Measurements from ENCODE around the gene MANEAL.
A peak's percentile ranks its signal among the peaks of the same experiment; 100 is the strongest.
"Not testable (repeated sequence)": the region's sequence is repeated elsewhere in the genome, so short reads cannot be mapped to it uniquely, and the experiment has no call there.

MANEAL gene, protein sequence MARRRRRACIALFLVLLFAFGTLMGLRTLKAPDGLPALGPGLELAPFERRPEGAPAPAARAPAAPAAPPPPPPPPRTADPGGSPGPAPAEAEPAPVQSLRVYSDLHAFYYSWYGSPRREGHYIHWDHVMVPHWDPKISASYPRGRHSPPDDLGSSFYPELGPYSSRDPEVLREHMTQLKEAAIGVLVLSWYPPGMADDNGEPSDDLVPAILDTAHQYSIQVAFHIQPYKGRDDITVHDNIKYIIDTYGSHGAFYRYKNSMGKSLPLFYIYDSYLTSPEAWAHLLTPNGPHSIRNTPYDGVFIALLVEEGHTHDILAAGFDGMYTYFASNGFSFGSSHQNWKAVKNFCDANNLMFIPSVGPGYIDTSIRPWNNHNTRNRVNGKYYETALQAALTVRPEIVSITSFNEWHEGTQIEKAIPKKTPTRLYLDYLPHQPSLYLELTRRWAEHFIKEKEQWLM

GRCh38 chr1:37793773-37794371, at the start of gene MANEAL:
TSS of gene MANEAL (plus strand) at chr1:37793847. CDS start at chr1:37794183, 336 bp downstream.
- DNase-seq = peak; percentile 26 to 31

DNA sequence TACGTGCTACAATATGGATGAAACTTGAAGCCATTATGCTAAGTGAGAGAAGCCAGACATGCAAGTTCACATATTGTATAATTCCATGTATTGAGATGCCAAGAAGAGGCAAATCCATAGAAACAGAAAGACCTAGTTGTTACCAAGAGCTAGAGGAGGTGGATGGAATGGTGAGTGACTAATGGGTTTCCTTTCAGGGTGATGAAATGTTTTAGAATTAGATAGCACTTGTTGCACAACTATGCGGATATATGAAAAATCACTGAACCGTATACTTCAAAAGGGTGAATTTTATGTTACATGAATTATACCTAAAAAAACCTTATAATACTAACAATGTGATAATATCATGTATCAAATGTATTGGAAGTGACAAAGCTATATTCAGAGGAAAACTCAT, 46.8 kb upstream of the MANEAL start:
- DNase-seq = no peak

DNA sequence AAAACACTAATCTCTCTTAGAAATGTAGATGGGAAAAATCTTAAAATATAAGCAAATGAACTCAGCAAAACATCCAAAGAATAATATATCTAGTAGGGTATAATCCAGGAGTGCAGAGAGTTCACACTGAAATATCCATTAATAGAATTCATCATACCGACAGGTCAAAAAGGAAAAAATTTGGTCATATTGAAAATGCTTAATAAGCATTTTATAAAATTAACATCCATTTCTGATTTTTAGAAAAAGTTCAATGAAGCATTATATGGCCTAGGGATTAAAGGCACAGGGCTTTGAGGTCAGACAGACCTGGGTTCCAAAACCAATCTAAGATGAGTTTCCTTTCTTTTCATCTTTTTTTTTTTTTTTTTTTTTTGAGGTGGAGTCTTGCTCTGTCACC, 45.1 kb upstream of the MANEAL start:
- no peak for DNase-seq

DNA sequence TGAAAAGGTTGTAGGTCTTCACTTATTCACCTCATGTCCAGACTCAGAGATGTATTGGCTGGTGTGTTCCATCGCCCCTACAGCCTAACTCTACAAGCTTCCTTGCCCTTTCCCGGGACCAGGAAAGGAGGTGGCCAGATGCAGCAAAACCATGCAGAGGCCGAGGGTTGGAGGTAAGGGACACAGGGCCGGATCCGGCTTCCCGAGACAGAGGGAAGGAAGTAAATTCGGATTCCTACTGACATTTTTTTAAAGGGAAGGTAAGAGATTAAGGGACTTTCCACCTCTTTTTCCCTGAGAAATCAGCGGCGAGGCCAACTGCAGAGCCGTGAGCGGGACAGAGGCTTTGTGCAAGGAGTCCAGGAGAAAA, 41.4 kb upstream of the MANEAL start:
- no peak for DNase-seq

DNA sequence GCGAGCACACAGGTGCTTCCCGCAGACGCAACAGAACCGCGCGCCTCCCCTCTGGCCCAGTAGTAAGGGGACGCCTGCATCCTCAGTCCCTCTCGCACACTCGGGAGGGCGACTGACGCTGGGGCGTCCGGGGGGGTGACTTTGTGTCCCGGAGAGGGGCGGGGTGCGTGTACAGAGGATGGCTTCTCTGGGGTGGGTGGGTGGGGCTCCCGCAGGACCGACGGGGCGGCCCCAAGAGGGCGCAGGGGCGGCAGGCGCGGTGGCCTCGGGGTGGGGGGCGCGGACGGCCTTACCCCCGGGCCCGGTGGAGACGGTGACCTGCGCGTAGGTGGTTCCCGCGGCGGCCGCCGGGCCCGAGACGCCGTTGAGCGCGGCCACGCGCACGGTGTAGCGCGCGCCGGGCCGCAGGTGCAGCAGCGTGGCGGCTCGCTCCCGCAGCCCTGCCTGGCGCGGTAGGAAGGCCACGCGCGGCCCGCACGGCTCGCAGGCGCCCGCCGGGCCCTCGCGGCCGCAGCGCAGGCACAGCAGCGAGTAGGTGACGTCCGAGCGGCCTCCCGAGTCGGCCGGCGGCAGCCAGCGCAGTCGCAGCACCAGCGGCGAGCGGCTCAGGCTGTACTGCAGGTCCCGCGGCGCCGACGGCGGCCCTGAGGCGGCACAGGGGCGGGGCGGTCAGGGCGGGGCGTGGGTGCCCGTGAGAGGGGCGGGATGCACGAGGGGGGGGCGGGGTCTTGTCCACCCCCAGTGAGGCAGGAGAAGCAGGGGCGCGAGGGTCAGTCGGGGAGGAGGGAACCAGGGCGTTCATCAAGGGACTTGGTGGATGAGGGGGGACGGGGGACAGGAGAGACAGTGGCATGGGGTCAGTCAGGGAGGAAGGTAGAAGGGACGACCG, 40.8 kb upstream of the MANEAL start:
- no peak for DNase-seq

DNA sequence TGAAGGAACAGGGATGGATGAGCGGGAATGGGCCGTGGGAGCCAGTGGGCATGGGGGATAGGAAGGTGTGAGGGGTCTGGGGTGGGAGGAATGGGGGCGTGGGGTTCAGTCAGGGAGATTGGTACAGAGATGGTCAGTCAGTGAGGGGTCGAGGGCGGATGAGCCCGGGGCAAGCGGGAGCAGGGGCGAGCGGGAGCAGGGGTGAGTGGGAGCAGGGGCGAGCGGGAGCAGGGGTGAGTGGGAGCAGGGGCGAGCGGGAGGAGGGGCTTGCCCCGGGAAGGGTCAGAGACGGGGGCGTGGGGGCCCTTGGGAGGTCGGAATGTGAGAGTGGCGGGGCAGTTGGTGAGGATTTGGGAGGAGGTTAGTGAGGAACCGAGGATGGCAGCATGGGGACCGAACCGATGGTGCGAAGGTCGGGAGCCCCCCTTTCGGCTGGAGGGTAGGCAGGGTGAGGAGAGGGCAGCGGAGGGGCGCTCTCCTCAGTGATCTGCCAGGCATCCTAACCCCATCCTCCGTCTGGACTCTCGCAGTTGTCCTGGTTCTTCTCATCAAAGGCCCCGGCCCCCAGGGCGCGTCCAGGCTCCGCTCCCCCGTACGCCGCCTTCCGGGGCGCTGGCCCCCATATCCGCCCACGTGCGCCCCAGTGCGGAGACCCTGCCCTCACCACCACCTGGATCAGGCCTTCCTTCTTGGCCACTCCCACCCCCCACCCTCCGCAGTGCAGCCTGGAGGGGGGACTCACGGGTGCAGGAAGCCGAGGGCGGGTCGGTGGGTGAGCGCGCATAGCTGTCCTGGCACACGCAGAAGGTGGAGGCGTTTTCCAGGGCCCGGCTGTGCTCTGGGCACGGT, 40.0 kb upstream of the MANEAL start:
- DNase-seq = no peak

- DNase-seq = no peak
Measured at GRCh38 chr1:37755290-37755689, 38.4 kb upstream of the MANEAL start.

DNA sequence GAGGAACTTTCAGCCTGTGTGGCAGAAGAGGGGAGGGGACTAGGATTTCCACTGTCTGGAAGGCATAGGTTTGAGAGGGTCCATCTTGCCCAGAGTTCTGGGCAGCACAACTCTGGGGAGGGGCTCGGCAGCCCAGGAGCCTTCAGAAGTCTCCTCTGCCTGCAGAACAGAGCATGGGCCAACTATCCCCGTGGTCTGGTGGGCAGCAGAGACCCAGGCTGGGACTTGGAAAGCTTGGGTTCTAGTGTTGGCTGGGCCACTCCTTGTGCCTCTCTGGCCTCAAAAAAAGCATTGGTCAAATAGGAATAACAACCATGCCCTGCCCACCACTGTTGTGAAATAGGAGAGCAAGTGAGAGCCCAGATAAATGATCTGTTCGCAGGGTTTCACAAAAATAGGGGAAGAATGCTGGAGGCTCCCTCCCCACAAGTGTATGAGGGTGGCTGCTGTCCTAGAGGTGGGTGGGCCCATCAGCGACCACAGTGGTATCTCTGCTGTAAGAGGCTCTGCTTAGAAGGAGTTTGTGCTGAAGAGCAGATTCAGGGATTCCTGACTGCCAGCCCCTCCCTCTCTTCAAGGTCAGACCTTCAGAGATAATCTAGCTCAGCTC, 37.6 kb upstream of the MANEAL start:
- DNase-seq = no peak

DNA sequence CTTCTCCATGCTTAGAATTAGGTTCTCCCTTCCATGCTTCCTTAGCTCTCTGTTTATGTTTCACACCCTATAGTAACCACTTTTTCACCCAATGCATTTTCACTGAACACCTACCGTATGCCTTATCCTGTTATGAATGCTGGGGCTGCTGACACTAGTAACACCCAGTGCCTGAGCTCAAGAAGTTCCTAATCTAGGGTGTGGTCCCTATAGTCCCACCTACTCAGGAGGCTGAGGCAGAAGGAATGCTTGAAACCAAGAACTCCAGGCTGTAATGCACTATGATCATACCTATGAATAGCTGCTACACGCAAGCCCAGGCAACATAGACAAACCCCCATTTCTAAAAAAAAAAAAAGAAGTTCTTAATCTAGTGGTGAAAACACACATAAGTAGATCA, 34.2 kb upstream of the MANEAL start:
- DNase-seq = no peak

- DNase-seq = no peak
Measured at GRCh38 chr1:37761416-37762095, 32.1 kb upstream of the MANEAL start.

- no peak for DNase-seq
Measured at GRCh38 chr1:37762516-37762915, 31.1 kb upstream of the MANEAL start.

DNA sequence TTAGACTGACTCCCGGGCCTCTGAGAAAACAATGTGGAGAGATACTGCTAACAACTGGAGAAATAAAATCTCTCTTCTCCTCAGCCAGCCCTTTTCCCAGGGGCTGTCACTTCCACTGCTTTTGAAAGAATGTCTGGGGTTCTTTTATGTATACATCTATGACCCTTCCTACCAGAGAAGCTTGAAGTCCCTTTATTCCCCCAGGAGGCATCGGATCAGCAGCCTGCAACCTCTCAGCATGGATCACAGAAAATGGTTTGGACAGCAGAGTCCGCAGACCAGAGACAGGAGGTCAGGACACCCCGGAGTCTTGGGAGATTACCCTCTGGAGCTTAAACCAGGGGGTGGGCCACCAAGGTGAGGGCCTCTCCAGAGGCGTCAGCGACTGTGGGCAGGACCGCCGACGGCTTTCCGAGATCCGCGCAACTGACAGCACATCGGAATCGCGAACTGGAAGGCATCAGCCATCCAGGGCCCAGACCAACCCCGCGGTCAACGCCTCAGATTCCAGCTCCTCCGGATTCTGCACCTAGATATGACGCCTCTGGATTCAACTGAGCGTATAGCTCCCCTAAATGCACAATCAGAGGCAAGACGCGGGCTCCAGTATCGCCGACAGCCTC, 29.7 kb upstream of the MANEAL start:
- DNase-seq = no peak

- no peak for DNase-seq
Measured at GRCh38 chr1:37764414-37764825, 29.2 kb upstream of the MANEAL start.

GRCh38 chr1:37764888-37765441, 28.7 kb upstream of the MANEAL start, which contains the start of gene EPHA10:
TSS of gene EPHA10 (minus strand) at chr1:37765120. CDS start at chr1:37765066, 54 bp downstream.
- no peak for DNase-seq

DNA sequence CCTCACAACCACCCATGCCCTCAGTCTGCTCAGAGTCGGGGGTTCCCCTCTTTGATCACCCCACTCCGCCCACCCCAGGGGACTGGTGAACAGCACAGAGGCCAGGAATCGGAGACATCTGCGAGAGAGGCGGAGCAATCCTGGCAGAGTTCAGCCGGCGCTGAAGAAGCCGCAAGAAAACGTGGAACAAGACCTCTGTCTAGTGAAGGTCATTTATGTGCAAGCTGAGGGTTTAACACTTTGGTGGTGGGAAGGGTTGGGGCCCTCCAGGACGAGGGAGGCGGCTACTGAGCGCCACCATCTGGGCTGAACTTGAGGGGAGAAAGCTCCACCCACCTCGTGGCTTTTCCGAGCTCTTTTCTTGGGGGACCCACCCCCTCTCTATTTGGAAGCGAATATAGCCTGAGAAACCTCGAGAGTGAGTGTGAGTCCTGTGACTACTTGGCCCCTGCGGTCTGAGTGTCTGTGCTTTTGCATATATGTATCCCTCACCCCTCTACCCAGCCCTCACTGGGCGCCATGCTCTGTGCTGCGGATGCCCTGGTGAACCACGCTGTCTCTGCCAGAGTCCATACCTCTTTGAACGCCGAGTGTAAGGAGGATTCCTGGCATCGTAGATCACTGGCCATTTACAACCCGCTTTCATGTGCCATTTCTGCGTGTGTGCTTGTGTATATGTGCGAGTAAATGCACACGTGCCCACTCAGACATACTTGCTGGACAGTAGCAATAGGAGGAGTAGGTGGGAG, 27.6 kb upstream of the MANEAL start:
- no peak for DNase-seq

- DNase-seq = no peak
Measured at GRCh38 chr1:37767488-37767887, 26.2 kb upstream of the MANEAL start.

GRCh38 chr1:37771440-37771839, 22.2 kb upstream of the MANEAL start:
- DNase-seq = not testable (repeated sequence)

- DNase-seq = no peak
Measured at GRCh38 chr1:37776946-37777516, 16.6 kb upstream of the MANEAL start.

DNA sequence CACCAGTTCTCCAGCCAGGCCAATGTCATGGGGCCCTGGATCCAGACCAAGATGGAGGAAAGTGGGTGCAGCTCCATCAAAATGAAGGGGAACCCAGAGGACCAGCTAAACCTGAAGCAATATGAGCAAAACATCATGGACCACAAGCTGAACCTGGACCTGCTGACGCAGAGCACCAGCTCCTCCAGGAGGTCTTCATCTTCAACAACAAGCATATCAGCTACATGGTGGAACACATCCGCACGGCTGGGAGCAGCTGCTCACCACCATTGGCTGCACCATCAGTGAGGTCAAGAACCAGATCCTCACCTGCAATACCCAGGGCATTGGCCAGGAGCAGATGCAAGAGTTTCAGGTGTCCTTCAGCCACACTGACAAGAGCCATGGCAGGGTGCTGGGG, 15.0 kb upstream of the MANEAL start:
- DNase-seq = no peak

Data from CD4-positive, alpha-beta T cell treated with Interleukin-1 beta for 1 hour (primary cell).